A673 (cell line): ENCODE measurements around the gene C8A.

Experiments used
- EZH2 ChIP-seq: fragments of 200-600 bp; sonication (generic); IDR thresholded peaks from 2 replicates; pipeline ENCODE4 v1.6.1; 2017; ENCODE audit warnings: borderline replicate concordance, low read depth, mild to moderate bottlenecking, mixed read lengths, antibody characterized with exemption, low read length; ENCODE audit not compliant: poor library complexity, severe bottlenecking
- TF ChIP-seq, protein P1 (sequence below): fragments of 300-800, 200-600 bp; sonication (generic); conservative IDR thresholded peaks from 2 replicates; pipeline ENCODE4 v1.5.1; 2017; ENCODE audit warnings: low read depth, mild to moderate bottlenecking, antibody characterized with exemption, low read length, moderate library complexity, mixed read lengths

DNA sequence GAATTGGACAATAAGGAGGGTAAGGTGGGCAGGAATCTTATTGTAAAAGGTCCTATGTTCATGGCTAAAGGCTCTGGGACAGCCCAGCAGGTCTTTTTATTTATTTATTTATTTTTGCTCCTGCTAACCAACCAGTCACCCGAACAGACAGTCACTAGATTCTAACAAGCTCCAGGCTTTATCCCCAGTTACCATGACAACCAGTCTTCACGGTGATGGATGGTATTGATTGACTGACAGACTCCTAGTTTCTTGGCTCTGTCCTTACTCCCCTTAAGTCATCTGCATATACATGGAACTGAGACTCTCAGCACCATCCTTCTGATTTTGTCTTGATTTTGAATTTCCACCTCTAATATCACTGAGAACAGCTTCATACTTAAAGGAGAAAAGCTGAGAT lies 44.3 kb downstream of the C8A start:
- TF ChIP-seq, protein P1, sequence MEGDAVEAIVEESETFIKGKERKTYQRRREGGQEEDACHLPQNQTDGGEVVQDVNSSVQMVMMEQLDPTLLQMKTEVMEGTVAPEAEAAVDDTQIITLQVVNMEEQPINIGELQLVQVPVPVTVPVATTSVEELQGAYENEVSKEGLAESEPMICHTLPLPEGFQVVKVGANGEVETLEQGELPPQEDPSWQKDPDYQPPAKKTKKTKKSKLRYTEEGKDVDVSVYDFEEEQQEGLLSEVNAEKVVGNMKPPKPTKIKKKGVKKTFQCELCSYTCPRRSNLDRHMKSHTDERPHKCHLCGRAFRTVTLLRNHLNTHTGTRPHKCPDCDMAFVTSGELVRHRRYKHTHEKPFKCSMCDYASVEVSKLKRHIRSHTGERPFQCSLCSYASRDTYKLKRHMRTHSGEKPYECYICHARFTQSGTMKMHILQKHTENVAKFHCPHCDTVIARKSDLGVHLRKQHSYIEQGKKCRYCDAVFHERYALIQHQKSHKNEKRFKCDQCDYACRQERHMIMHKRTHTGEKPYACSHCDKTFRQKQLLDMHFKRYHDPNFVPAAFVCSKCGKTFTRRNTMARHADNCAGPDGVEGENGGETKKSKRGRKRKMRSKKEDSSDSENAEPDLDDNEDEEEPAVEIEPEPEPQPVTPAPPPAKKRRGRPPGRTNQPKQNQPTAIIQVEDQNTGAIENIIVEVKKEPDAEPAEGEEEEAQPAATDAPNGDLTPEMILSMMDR: no peak
- no peak for TF ChIP-seq EZH2
